CD4-positive, alpha-beta T cell treated with Interleukin-10 for 1 hour (primary cell): Measurements from ENCODE around the gene OTUD3.

Experiments
- DNase-seq: peaks from one replicate; pipeline ENCODE4 v3.0.0-alpha.2; 2020

Gene OTUD3

DNA sequence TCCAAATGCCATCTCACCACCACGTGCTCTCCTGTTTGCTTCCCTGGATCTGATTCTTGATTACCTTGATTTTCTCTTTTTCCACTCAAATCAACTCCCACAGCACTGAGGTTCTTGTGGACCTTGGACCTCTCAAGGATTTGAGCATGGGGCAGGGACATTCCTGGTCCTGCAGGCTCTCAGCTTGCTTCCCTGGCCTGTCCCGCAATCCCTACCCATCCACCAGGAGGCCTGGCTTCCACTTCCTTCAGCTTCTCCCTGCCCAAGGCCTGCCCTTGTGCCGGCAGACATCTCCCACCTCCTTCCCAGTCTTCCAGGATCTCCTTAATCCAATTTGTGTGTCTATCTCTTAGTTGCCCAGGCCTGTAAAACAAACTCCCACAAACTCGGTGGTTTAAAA, 75.6 kb downstream of the OTUD3 start:
- no peak for DNase-seq

- DNase-seq, result no peak
Observed at GRCh38 chr1:19960591-19960990, 78.4 kb downstream of the OTUD3 start.
